Measurements from ENCODE around the gene TBC1D22A.

Gene TBC1D22A

GRCh38 chr22:47192651-47193437 is 430.4 kb downstream of the TBC1D22A start:
- Histone ChIP-seq H3K27ac (ENCODE audit: low read depth, low read length) (no peak overlapping the region), H3K9ac (ENCODE audit: low read depth in 1 of 2, low read length in 2 of 2) (no peak overlapping the region), H3K9me3 (ENCODE audit: control insufficient read depth in 1 of 2, low read length in 2 of 2) (no peaks in the 10 kb centered on the region), H3K36me3 (ENCODE audit: control insufficient read depth in 1 of 2, insufficient read depth in 2 of 2, low read length in 2 of 2) (no peaks in the 10 kb centered on the region), H3K4me3 (ENCODE audit: low read depth in 1 of 2, low read length in 2 of 2) (no peak overlapping the region), H3K27me3 (ENCODE audit: control insufficient read depth in 1 of 2, insufficient read depth in 2 of 2, low read length in 2 of 2) (no peaks in the 10 kb centered on the region), H3K4me1 (ENCODE audit: control insufficient read depth in 1 of 2, insufficient read depth in 2 of 2, low read length in 2 of 2) (peaks cover 5 to 6% of the 10 kb centered on the region in 2 donors)

- no peak overlapping the region for H3K4me3 ChIP-seq (ENCODE audit: low read depth in 1 of 2, low read length in 2 of 2)
- no peak overlapping the region for H3K9ac ChIP-seq (ENCODE audit: low read depth in 1 of 2, low read length in 2 of 2)
- peaks cover 5 to 6% of the 10 kb centered on the region in 2 donors for H3K4me1 ChIP-seq (ENCODE audit: control insufficient read depth in 1 of 2, insufficient read depth in 2 of 2, low read length in 2 of 2)
- H3K36me3 ChIP-seq (ENCODE audit: control insufficient read depth in 1 of 2, insufficient read depth in 2 of 2, low read length in 2 of 2) = no peaks in the 10 kb centered on the region
- H3K9me3 ChIP-seq (ENCODE audit: control insufficient read depth in 1 of 2, low read length in 2 of 2) = no peaks in the 10 kb centered on the region
- no peak overlapping the region for H3K27ac ChIP-seq (ENCODE audit: low read depth, low read length)
- no peaks in the 10 kb centered on the region for H3K27me3 ChIP-seq (ENCODE audit: control insufficient read depth in 1 of 2, insufficient read depth in 2 of 2, low read length in 2 of 2)
These were observed 431.3 kb downstream of the TBC1D22A start for GRCh38 chr22:47193606-47194329.

- no peaks in the 10 kb centered on the region for H3K27me3 ChIP-seq (ENCODE audit: control insufficient read depth in 1 of 2, insufficient read depth in 2 of 2, low read length in 2 of 2)
These were observed 432.2 kb downstream of the TBC1D22A start for GRCh38 chr22:47194476-47195155.

GRCh38 chr22:47195156-47195483 is 432.7 kb downstream of the TBC1D22A start:
- Histone ChIP-seq H3K4me1 (ENCODE audit: control insufficient read depth in 1 of 2, insufficient read depth in 2 of 2, low read length in 2 of 2) (peaks cover 5 to 6% of the 10 kb centered on the region in 2 donors), H3K27ac (ENCODE audit: low read depth, low read length) (no peak overlapping the region), H3K9me3 (ENCODE audit: control insufficient read depth in 1 of 2, low read length in 2 of 2) (no peaks in the 10 kb centered on the region), H3K4me3 (ENCODE audit: low read depth in 1 of 2, low read length in 2 of 2) (no peak overlapping the region), H3K9ac (ENCODE audit: low read depth in 1 of 2, low read length in 2 of 2) (no peak overlapping the region), H3K36me3 (ENCODE audit: control insufficient read depth in 1 of 2, insufficient read depth in 2 of 2, low read length in 2 of 2) (no peaks in the 10 kb centered on the region), H3K27me3 (ENCODE audit: control insufficient read depth in 1 of 2, insufficient read depth in 2 of 2, low read length in 2 of 2) (no peaks in the 10 kb centered on the region)

More at GRCh38 chr22:47194476-47195155, 432.2 kb downstream of the TBC1D22A start:
- no peak overlapping the region for H3K27ac ChIP-seq (ENCODE audit: low read depth, low read length)
- H3K4me3 ChIP-seq (ENCODE audit: low read depth in 1 of 2, low read length in 2 of 2) = no peak overlapping the region
- H3K9ac ChIP-seq (ENCODE audit: low read depth in 1 of 2, low read length in 2 of 2) = no peak overlapping the region
- H3K9me3 ChIP-seq (ENCODE audit: control insufficient read depth in 1 of 2, low read length in 2 of 2) = no peaks in the 10 kb centered on the region
- H3K36me3 ChIP-seq (ENCODE audit: control insufficient read depth in 1 of 2, insufficient read depth in 2 of 2, low read length in 2 of 2) = no peaks in the 10 kb centered on the region
- H3K4me1 ChIP-seq (ENCODE audit: control insufficient read depth in 1 of 2, insufficient read depth in 2 of 2, low read length in 2 of 2) = peaks cover 5 to 6% of the 10 kb centered on the region in 2 donors

- no peaks in the 10 kb centered on the region for H3K36me3 ChIP-seq (ENCODE audit: control insufficient read depth in 1 of 2, insufficient read depth in 2 of 2, low read length in 2 of 2)
- no peak overlapping the region for H3K27ac ChIP-seq (ENCODE audit: low read depth, low read length)
- H3K9ac ChIP-seq (ENCODE audit: low read depth in 1 of 2, low read length in 2 of 2) = no peak overlapping the region
- no peaks in the 10 kb centered on the region for H3K9me3 ChIP-seq (ENCODE audit: control insufficient read depth in 1 of 2, low read length in 2 of 2)
- H3K4me1 ChIP-seq (ENCODE audit: control insufficient read depth in 1 of 2, insufficient read depth in 2 of 2, low read length in 2 of 2) = peaks cover 5 to 8% of the 10 kb centered on the region in 2 donors
- no peaks in the 10 kb centered on the region for H3K27me3 ChIP-seq (ENCODE audit: control insufficient read depth in 1 of 2, insufficient read depth in 2 of 2, low read length in 2 of 2)
- no peak overlapping the region for H3K4me3 ChIP-seq (ENCODE audit: low read depth in 1 of 2, low read length in 2 of 2)
These were observed 433.2 kb downstream of the TBC1D22A start for GRCh38 chr22:47195484-47196165.

GRCh38 chr22:47196166-47196849 is 433.9 kb downstream of the TBC1D22A start:
- Histone ChIP-seq H3K4me3 (ENCODE audit: low read depth in 1 of 2, low read length in 2 of 2) (no peak overlapping the region), H3K36me3 (ENCODE audit: control insufficient read depth in 1 of 2, insufficient read depth in 2 of 2, low read length in 2 of 2) (no peaks in the 10 kb centered on the region), H3K27me3 (ENCODE audit: control insufficient read depth in 1 of 2, insufficient read depth in 2 of 2, low read length in 2 of 2) (no peaks in the 10 kb centered on the region), H3K9me3 (ENCODE audit: control insufficient read depth in 1 of 2, low read length in 2 of 2) (no peaks in the 10 kb centered on the region), H3K4me1 (ENCODE audit: control insufficient read depth in 1 of 2, insufficient read depth in 2 of 2, low read length in 2 of 2) (peaks cover 5 to 8% of the 10 kb centered on the region in 2 donors), H3K27ac (ENCODE audit: low read depth, low read length) (no peak overlapping the region), H3K9ac (ENCODE audit: low read depth in 1 of 2, low read length in 2 of 2) (no peak overlapping the region)

GRCh38 chr22:47196881-47197772 is 434.7 kb downstream of the TBC1D22A start:
- Histone ChIP-seq H3K9ac (ENCODE audit: low read depth in 1 of 2, low read length in 2 of 2) (no peak overlapping the region), H3K27ac (ENCODE audit: low read depth, low read length) (no peak overlapping the region), H3K9me3 (ENCODE audit: control insufficient read depth in 1 of 2, low read length in 2 of 2) (no peaks in the 10 kb centered on the region), H3K27me3 (ENCODE audit: control insufficient read depth in 1 of 2, insufficient read depth in 2 of 2, low read length in 2 of 2) (no peaks in the 10 kb centered on the region), H3K4me1 (ENCODE audit: control insufficient read depth in 1 of 2, insufficient read depth in 2 of 2, low read length in 2 of 2) (peaks cover 5 to 13% of the 10 kb centered on the region in 2 donors), H3K36me3 (ENCODE audit: control insufficient read depth in 1 of 2, insufficient read depth in 2 of 2, low read length in 2 of 2) (no peaks in the 10 kb centered on the region), H3K4me3 (ENCODE audit: low read depth in 1 of 2, low read length in 2 of 2) (no peak overlapping the region)

- H3K4me1 ChIP-seq (ENCODE audit: control insufficient read depth in 1 of 2, insufficient read depth in 2 of 2, low read length in 2 of 2) = peaks cover 5 to 13% of the 10 kb centered on the region in 2 donors
These were observed 435.5 kb downstream of the TBC1D22A start for GRCh38 chr22:47197773-47198500.

More at GRCh38 chr22:47197773-47198500, 435.5 kb downstream of the TBC1D22A start:
- H3K36me3 ChIP-seq (ENCODE audit: control insufficient read depth in 1 of 2, insufficient read depth in 2 of 2, low read length in 2 of 2) = no peaks in the 10 kb centered on the region
- no peak overlapping the region for H3K27ac ChIP-seq (ENCODE audit: low read depth, low read length)
- H3K9ac ChIP-seq (ENCODE audit: low read depth in 1 of 2, low read length in 2 of 2) = no peak overlapping the region
- H3K9me3 ChIP-seq (ENCODE audit: control insufficient read depth in 1 of 2, low read length in 2 of 2) = no peaks in the 10 kb centered on the region
- H3K27me3 ChIP-seq (ENCODE audit: control insufficient read depth in 1 of 2, insufficient read depth in 2 of 2, low read length in 2 of 2) = no peaks in the 10 kb centered on the region
- H3K4me3 ChIP-seq (ENCODE audit: low read depth in 1 of 2, low read length in 2 of 2) = no peak overlapping the region

All from duodenal mucosa (tissue), 2 donors.